ENCODE measurements around the gene EFCAB6. TPM values are rescaled to one million over a fixed set of nuclear protein-coding genes. Genes with fewer than 3 reads are reported as not detected.

The EFCAB6 gene
- total RNA-seq, 1 experiment from 2014 or later, result 2.5 TPM

DNA sequence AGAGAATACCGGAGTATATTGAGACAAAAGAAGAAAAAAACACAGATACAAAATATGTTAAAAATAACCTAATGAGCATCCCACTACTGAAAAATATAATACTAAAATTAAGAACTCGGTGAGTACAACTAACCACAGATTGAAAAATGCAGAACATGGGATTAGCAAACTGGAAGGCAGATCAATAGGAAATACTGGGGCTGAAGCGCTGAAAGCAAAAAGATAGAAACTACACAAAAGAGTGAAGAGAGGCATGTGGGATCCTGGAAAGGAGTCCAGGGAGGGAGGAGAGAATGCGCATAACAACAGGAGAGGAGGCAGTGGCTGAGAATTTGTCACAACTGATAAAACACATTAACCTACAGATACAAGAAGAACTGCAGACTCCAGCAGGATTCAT is 159.3 kb downstream of the EFCAB6 start:
- no TSS peak for BruUV-seq (replicated peaks)
- Histone ChIP-seq H3F3A (ENCODE audit: insufficient read depth, low read depth) (no peaks in the 10 kb centered on the region), H3K9me2 (ENCODE audit: insufficient read depth) (no peaks in the 10 kb centered on the region), H3K27me3 (ENCODE audit: insufficient read depth, low read depth) (peaks cover 88% of the 10 kb centered on the region), H3K79me2 (ENCODE audit: low read depth) (no peaks in the 10 kb centered on the region), H3K4me2 (no peak overlapping the region), H2AFZ (no peak overlapping the region), H3K4me3 (no peak overlapping the region), H3K4me1 (replicated peaks; ENCODE audit: insufficient read depth) (no peaks in the 10 kb centered on the region), H4K20me1 (ENCODE audit: insufficient read depth) (no peaks in the 10 kb centered on the region), H3K36me3 (ENCODE audit: low read depth) (no peaks in the 10 kb centered on the region), H3K9me3 (ENCODE audit: insufficient read depth, low read depth) (no peaks in the 10 kb centered on the region), H3K27ac (no peak overlapping the region)
- CTCF ChIA-PET, result no interaction called here
- intact Hi-C loops (cut with micrococcal nuclease; ENCODE audit: unreplicated experiment), result no loop called here
- no peak for DNase-seq
- TF ChIP-seq, protein P1, sequence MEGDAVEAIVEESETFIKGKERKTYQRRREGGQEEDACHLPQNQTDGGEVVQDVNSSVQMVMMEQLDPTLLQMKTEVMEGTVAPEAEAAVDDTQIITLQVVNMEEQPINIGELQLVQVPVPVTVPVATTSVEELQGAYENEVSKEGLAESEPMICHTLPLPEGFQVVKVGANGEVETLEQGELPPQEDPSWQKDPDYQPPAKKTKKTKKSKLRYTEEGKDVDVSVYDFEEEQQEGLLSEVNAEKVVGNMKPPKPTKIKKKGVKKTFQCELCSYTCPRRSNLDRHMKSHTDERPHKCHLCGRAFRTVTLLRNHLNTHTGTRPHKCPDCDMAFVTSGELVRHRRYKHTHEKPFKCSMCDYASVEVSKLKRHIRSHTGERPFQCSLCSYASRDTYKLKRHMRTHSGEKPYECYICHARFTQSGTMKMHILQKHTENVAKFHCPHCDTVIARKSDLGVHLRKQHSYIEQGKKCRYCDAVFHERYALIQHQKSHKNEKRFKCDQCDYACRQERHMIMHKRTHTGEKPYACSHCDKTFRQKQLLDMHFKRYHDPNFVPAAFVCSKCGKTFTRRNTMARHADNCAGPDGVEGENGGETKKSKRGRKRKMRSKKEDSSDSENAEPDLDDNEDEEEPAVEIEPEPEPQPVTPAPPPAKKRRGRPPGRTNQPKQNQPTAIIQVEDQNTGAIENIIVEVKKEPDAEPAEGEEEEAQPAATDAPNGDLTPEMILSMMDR (conservative IDR thresholded peaks at IDR 0.05), result no peak
- TF ChIP-seq EZH2 (IDR thresholded peaks at IDR 0.05; ENCODE audit: low read depth), result no peak
- POLR2A ChIA-PET (ENCODE audit: unreplicated experiment), result no interaction called here

DNA sequence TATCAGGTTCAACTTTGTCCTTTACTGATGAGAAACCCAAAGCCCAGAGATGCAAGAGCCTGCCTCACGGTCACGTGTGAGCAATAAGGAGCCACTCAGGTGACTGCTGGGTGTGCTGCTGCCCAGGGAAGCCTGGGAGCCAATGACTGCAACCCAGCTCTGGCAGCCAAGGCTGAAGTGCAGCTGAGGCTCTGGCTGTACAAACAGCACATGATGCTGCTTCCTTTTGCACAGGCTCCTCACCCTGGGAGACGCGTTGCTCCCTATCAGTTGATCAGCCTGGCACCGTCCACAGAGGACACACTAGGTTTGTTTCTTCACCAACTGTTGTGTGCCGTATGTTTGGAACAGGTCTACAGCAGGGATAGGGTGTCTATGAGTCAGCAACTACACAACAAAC is 168.7 kb downstream of the EFCAB6 start:
- no peaks in the 10 kb centered on the region for H3F3A ChIP-seq (ENCODE audit: insufficient read depth, low read depth)
- intact Hi-C loops (cut with micrococcal nuclease; ENCODE audit: unreplicated experiment), result no loop called here
- no peak for DNase-seq
- no peak for TF ChIP-seq EZH2 (IDR thresholded peaks at IDR 0.05; ENCODE audit: low read depth)
- TF ChIP-seq, protein P1 (conservative IDR thresholded peaks at IDR 0.05), result no peak
- H3K27me3 ChIP-seq (ENCODE audit: insufficient read depth, low read depth), result peaks cover 88% of the 10 kb centered on the region
- no peak overlapping the region for H3K27ac ChIP-seq
- H3K9me3 ChIP-seq (ENCODE audit: insufficient read depth, low read depth), result peaks cover 8% of the 10 kb centered on the region; the same call in 1 of the 2 replicates
- H3K9me2 ChIP-seq (ENCODE audit: insufficient read depth), result no peaks in the 10 kb centered on the region
- no peak overlapping the region for H2AFZ ChIP-seq
- H3K79me2 ChIP-seq (ENCODE audit: low read depth), result no peaks in the 10 kb centered on the region
- no peak overlapping the region for H3K4me3 ChIP-seq
- ChIA-PET POLR2A (ENCODE audit: unreplicated experiment) (no interaction called here), CTCF (no interaction called here)
- no peaks in the 10 kb centered on the region for H3K36me3 ChIP-seq (ENCODE audit: low read depth)
- no peak overlapping the region for H3K4me2 ChIP-seq
- H3K4me1 ChIP-seq (replicated peaks; ENCODE audit: insufficient read depth), result no peaks in the 10 kb centered on the region
- H4K20me1 ChIP-seq (ENCODE audit: insufficient read depth), result no peaks in the 10 kb centered on the region; the same call in 1 of the 2 replicates
- BruUV-seq (replicated peaks), result no TSS peak

DNA sequence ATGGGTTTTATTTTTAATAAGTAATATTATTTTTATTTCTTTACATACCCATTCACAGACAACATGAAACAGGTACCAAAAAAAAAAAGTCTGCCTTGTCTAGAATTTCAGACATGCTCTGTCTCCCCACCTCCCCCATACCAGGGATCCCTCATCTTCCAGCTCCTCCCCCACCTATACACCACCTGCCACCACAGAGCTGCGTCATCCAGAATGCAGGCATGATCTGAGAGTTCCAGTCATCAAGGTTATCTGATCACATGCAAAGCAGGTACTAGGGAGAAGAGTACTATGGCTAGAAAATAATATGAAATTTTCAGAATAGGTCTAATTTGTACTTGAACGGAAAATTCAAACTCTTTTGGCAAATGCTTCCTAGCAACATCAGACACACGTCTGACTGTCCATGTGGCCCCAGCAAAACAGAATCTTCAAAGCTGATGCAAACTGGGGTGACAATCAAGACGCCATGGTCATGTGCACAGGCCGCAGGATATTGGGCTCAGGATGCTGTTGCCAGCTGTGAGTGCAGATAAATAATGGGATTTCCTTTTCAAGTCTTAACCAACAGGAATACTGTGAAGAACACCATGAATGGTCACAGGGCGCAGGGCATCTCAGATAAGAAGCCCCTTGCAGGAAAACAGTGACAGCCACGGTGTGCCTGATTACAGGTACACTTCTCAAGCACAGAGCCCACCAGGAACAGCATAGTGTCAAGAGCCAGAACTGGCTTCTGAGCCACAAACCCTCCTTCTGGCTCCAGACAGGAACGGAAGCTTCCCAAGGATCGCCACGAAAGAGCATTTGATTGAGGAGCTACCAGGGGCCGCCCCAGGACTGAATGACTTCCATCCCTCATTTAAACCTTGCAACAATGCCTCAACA is 169.5 kb downstream of the EFCAB6 start:
- Histone ChIP-seq H3K4me1 (replicated peaks; ENCODE audit: insufficient read depth) (no peaks in the 10 kb centered on the region), H3K79me2 (ENCODE audit: low read depth) (no peaks in the 10 kb centered on the region), H4K20me1 (ENCODE audit: insufficient read depth) (no peaks in the 10 kb centered on the region; the same call in 1 of the 2 replicates), H3K4me3 (no peak overlapping the region), H3K9me3 (ENCODE audit: insufficient read depth, low read depth) (peaks cover 8% of the 10 kb centered on the region; the same call in 1 of the 2 replicates), H3K27me3 (ENCODE audit: insufficient read depth, low read depth) (peaks cover 90% of the 10 kb centered on the region), H3K27ac (no peak overlapping the region), H3F3A (ENCODE audit: insufficient read depth, low read depth) (no peaks in the 10 kb centered on the region), H3K36me3 (ENCODE audit: low read depth) (no peaks in the 10 kb centered on the region), H3K4me2 (no peak overlapping the region), H3K9me2 (ENCODE audit: insufficient read depth) (no peaks in the 10 kb centered on the region), H2AFZ (no peak overlapping the region)
- intact Hi-C loops (cut with micrococcal nuclease; ENCODE audit: unreplicated experiment), result no loop called here
- no peak for DNase-seq
- no peak for TF ChIP-seq EZH2 (IDR thresholded peaks at IDR 0.05; ENCODE audit: low read depth)
- TF ChIP-seq, protein P1 (conservative IDR thresholded peaks at IDR 0.05), result no peak
- no TSS peak for BruUV-seq (replicated peaks)
- ChIA-PET POLR2A (ENCODE audit: unreplicated experiment) (no interaction called here), CTCF (no interaction called here)

Data from PC-9 (cell line).